ENCODE data around the gene IDE. TPM values are rescaled to one million over a fixed set of nuclear protein-coding genes. Genes with fewer than 3 reads are reported as not detected.

Gene IDE
- total RNA-seq, 1 experiment from 2014 or later, result 55.8 TPM

GRCh38 chr10:92470026-92470425 is 103.9 kb downstream of the IDE start:
- POLR2A ChIA-PET, result no interaction called here
- ATAC-seq (no peak), DNase-seq (ENCODE audit: low read depth, low spot score) (no peak)
- Histone ChIP-seq H3K79me2 (ENCODE audit: insufficient read depth, low read length) (no peaks in the 10 kb centered on the region), H3K4me1 (ENCODE audit: control insufficient read depth in 1 of 2, insufficient read depth in 2 of 2, low read length in 2 of 2) (no peaks in the 10 kb centered on the region), H3K27ac (ENCODE audit: low read depth, low read length) (no peak overlapping the region), H3K4me2 (ENCODE audit: low read length) (no peak overlapping the region), H2AFZ (ENCODE audit: low read depth, low read length, poor library complexity, severe bottlenecking) (no peak overlapping the region), H3K9ac (ENCODE audit: low read length) (no peak overlapping the region), H3K4me3 (replicated peaks in 1 of 2; ENCODE audit: low read depth in 1 of 2, low read length in 2 of 2) (no peak overlapping the region), H3K9me3 (ENCODE audit: control insufficient read depth in 1 of 2, insufficient read depth in 1 of 2, low read depth in 1 of 2, low read length in 2 of 2) (no peaks in the 10 kb centered on the region), H3K36me3 (ENCODE audit: control insufficient read depth in 1 of 2, insufficient read depth in 2 of 2, low read length in 2 of 2) (peaks cover 12% of the 10 kb centered on the region in 2 experiments; a peak in 3 of 4 replicates), H3K27me3 (ENCODE audit: insufficient read depth, low read length) (no peaks in the 10 kb centered on the region), H4K20me1 (ENCODE audit: insufficient read depth) (no peaks in the 10 kb centered on the region), H3K9me2 (ENCODE audit: insufficient read depth) (no peaks in the 10 kb centered on the region)
- no TSS peak for BruUV-seq (replicated peaks)
- intact Hi-C loops (cut with micrococcal nuclease), result no loop called here
- RAD21 ChIA-PET (ENCODE audit: low non-redundant PET in 1 of 2, low total read pairs in 2 of 2, uncharacterized antibody in 2 of 2, unreplicated experiment in 2 of 2), result no interaction called here
- no peak for TF ChIP-seq CEBPB (IDR thresholded peaks at IDR 0.05; ENCODE audit: low read depth)
- no peak for TF ChIP-seq CTCF (IDR thresholded peaks at IDR 0.05 in 2 of 3, conservative IDR thresholded peaks at IDR 0.05 in 1 of 3; ENCODE audit: borderline replicate concordance in 1 of 3, insufficient read depth in 1 of 3, low read depth in 2 of 3, low read length in 2 of 3)
- TF ChIP-seq JUND (IDR thresholded peaks at IDR 0.05), result no peak
- CTCF ChIA-PET, result no interaction called here

GRCh38 chr10:92464364-92464763 is 109.5 kb downstream of the IDE start:
- Histone ChIP-seq H3K4me1 (ENCODE audit: control insufficient read depth in 1 of 2, insufficient read depth in 2 of 2, low read length in 2 of 2) (no peaks in the 10 kb centered on the region), H3K9me2 (ENCODE audit: insufficient read depth) (no peaks in the 10 kb centered on the region), H3K9me3 (ENCODE audit: control insufficient read depth in 1 of 2, insufficient read depth in 1 of 2, low read depth in 1 of 2, low read length in 2 of 2) (no peaks in the 10 kb centered on the region), H3K4me3 (replicated peaks in 1 of 2; ENCODE audit: low read depth in 1 of 2, low read length in 2 of 2) (no peak overlapping the region), H3K9ac (ENCODE audit: low read length) (no peak overlapping the region), H3K27me3 (ENCODE audit: insufficient read depth, low read length) (no peaks in the 10 kb centered on the region), H3K36me3 (ENCODE audit: control insufficient read depth in 1 of 2, insufficient read depth in 2 of 2, low read length in 2 of 2) (peaks cover 11 to 12% of the 10 kb centered on the region in 2 experiments; a peak in 3 of 4 replicates), H3K27ac (ENCODE audit: low read depth, low read length) (no peak overlapping the region), H3K4me2 (ENCODE audit: low read length) (no peak overlapping the region), H3K79me2 (ENCODE audit: insufficient read depth, low read length) (no peaks in the 10 kb centered on the region), H2AFZ (ENCODE audit: low read depth, low read length, poor library complexity, severe bottlenecking) (no peak overlapping the region), H4K20me1 (ENCODE audit: insufficient read depth) (no peaks in the 10 kb centered on the region)
- DNase-seq (ENCODE audit: low read depth, low spot score) (no peak), ATAC-seq (no peak)
- intact Hi-C loops (cut with micrococcal nuclease), result no loop called here
- ChIA-PET RAD21 (ENCODE audit: low non-redundant PET in 1 of 2, low total read pairs in 2 of 2, uncharacterized antibody in 2 of 2, unreplicated experiment in 2 of 2) (no interaction called here), POLR2A (no interaction called here), CTCF (no interaction called here)
- BruUV-seq (replicated peaks), result no TSS peak
- no peak for TF ChIP-seq SRF (IDR thresholded peaks at IDR 0.05; ENCODE audit: low read depth)
- no peak for TF ChIP-seq EZH2 (IDR thresholded peaks at IDR 0.05)
- no peak for TF ChIP-seq EZH2phosphoT487 (IDR thresholded peaks at IDR 0.05; ENCODE audit: borderline replicate concordance)
- TF ChIP-seq SP1 (IDR thresholded peaks at IDR 0.05; ENCODE audit: low read depth), result no peak
- no peak for TF ChIP-seq CBX3 (IDR thresholded peaks at IDR 0.05; ENCODE audit: low read depth)
- TF ChIP-seq ZFX (IDR thresholded peaks at IDR 0.05), result no peak
- no peak for TF ChIP-seq ATF3 (IDR thresholded peaks at IDR 0.05)
- TF ChIP-seq SIN3A (IDR thresholded peaks at IDR 0.05; ENCODE audit: low read depth), result no peak
- TF ChIP-seq ELF1 (IDR thresholded peaks at IDR 0.05; ENCODE audit: borderline replicate concordance, low read depth), result no peak
- TF ChIP-seq RAD21 (IDR thresholded peaks at IDR 0.05; ENCODE audit: low read depth), result no peak
- no peak for TF ChIP-seq MAX (IDR thresholded peaks at IDR 0.05)
- TF ChIP-seq POLR2A (IDR thresholded peaks at IDR 0.05; ENCODE audit: borderline replicate concordance, extremely low read depth, insufficient read depth, insufficient read length), result no peak
- no peak for TF ChIP-seq ZNF274 (IDR thresholded peaks at IDR 0.05; ENCODE audit: low read depth, low read length)
- no peak for TF ChIP-seq CEBPB (IDR thresholded peaks at IDR 0.05; ENCODE audit: low read depth)
- TF ChIP-seq TCF7L2 (IDR thresholded peaks at IDR 0.05; ENCODE audit: borderline replicate concordance, extremely low read depth, insufficient read depth, insufficient read length), result no peak
- TF ChIP-seq POLR2AphosphoS5 (IDR thresholded peaks at IDR 0.05; ENCODE audit: low read depth, low read length), result no peak
- no peak for TF ChIP-seq FOSL1 (IDR thresholded peaks at IDR 0.05; ENCODE audit: low read depth)
- TF ChIP-seq CTCF (IDR thresholded peaks at IDR 0.05 in 2 of 3, conservative IDR thresholded peaks at IDR 0.05 in 1 of 3; ENCODE audit: borderline replicate concordance in 1 of 3, insufficient read depth in 1 of 3, low read depth in 2 of 3, low read length in 2 of 3), result no peak
